Measurements from ENCODE around the gene C6orf136. TPM values are rescaled to one million over a fixed set of nuclear protein-coding genes. Genes with fewer than 3 reads are reported as not detected.

The C6orf136 gene
- total and polyA plus RNA-seq, 9 donors: 5.8 to 16.5 (median 12.4) TPM

GRCh38 chr6:30610065-30610464 is 36.9 kb upstream of the C6orf136 start:
- peaks cover 16% of the 10 kb centered on the region for H3K4me1 ChIP-seq (ENCODE audit: control insufficient read depth, insufficient read depth, low read length)
- no peak overlapping the region for H3K27ac ChIP-seq (ENCODE audit: low read length)

DNA sequence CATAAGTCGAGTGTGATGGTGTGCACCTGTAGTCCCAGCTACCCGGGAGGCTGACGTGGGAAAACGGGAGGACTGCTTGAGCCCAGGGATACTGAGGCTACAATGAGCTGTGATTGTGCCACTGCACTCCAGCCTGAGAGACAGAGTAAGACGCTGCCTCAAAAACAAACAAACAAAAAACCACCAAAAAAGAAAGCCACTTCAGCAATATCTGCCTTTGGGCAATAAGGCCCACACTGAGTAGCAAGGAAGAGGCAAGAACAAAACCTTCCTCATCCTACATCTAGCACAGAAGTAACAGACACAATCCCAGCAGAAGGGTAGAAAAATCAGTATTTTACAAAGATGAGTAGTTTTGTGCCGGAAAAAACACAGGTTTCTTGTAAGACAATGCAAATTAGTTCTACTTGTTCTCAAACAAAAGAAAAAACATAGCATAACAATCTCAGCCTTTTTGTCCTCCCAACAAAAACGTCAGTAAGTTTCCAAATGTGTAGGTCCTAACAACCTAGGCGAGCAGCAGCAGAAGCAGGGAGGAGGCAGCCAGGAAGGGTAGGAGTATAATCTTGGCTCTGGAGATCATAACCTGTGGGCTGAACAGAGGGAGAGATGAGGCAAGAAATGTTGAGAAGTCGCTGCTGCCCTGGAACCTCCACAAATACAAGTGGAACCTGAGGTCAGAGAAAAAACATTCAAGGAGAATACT is 35.6 kb upstream of the C6orf136 start:
- no peaks in the 10 kb centered on the region for H3K9me3 ChIP-seq (replicated peaks; ENCODE audit: control insufficient read depth, low read depth, low read length)
- WGBS (ENCODE audit: insufficient coverage): 76% methylated on average over 4 of the region's 9 CpGs
- H3K4me3 ChIP-seq (ENCODE audit: low read length): no peak overlapping the region
- peaks cover 43% of the 10 kb centered on the region for H3K36me3 ChIP-seq (ENCODE audit: control insufficient read depth, insufficient read depth, low read length)
- no peak for DNase-seq
- no peaks in the 10 kb centered on the region for H3K27me3 ChIP-seq (ENCODE audit: control insufficient read depth, insufficient read depth, low read length)
- H3K4me1 ChIP-seq (ENCODE audit: control insufficient read depth, insufficient read depth, low read length): peaks cover 16% of the 10 kb centered on the region
- H3K27ac ChIP-seq (ENCODE audit: low read length): no peak overlapping the region

More at GRCh38 chr6:30610065-30610464, 36.9 kb upstream of the C6orf136 start:
- H3K36me3 ChIP-seq (ENCODE audit: control insufficient read depth, insufficient read depth, low read length): peaks cover 49% of the 10 kb centered on the region
- H3K9me3 ChIP-seq (replicated peaks; ENCODE audit: control insufficient read depth, low read depth, low read length): no peaks in the 10 kb centered on the region
- no peak for DNase-seq
- 89% methylated on average over 2 of the region's 4 CpGs for WGBS (ENCODE audit: insufficient coverage)
- H3K4me3 ChIP-seq (ENCODE audit: low read length): no peak overlapping the region
- H3K27me3 ChIP-seq (ENCODE audit: control insufficient read depth, insufficient read depth, low read length): no peaks in the 10 kb centered on the region

- DNase-seq: no peak
- H3K27ac ChIP-seq (ENCODE audit: low read length): no peak overlapping the region
- H3K36me3 ChIP-seq (ENCODE audit: control insufficient read depth, insufficient read depth, low read length): peaks cover 44% of the 10 kb centered on the region
- no peak overlapping the region for H3K4me3 ChIP-seq (ENCODE audit: low read length)
- H3K27me3 ChIP-seq (ENCODE audit: control insufficient read depth, insufficient read depth, low read length): no peaks in the 10 kb centered on the region
- H3K4me1 ChIP-seq (ENCODE audit: control insufficient read depth, insufficient read depth, low read length): peaks cover 16% of the 10 kb centered on the region
- WGBS (ENCODE audit: insufficient coverage): no CpG with 5 or more reads among the region's 2 CpGs
- H3K9me3 ChIP-seq (replicated peaks; ENCODE audit: control insufficient read depth, low read depth, low read length): no peaks in the 10 kb centered on the region
Measured at GRCh38 chr6:30611856-30612194, 35.1 kb upstream of the C6orf136 start.

DNA sequence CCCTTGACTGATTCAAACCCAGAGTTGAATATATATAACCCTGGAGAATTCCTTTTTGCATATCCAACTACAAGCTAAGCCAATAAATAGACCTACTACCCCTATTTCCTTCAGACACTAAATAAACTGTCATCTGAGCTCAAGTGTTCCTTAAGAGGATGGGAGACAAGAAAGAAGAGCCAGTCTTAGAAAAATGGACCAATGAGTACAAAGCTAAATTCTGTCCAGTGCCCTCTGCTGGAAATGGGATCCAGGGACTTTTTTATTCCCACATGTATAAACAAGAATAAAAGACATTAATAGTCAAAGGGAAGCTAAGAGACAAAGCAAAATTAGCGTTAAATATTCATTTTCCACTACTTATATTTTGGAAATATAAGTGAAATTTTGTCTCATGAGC is 34.7 kb upstream of the C6orf136 start:
- Histone ChIP-seq H3K9me3 (replicated peaks; ENCODE audit: control insufficient read depth, low read depth, low read length) (no peaks in the 10 kb centered on the region), H3K4me1 (ENCODE audit: control insufficient read depth, insufficient read depth, low read length) (peaks cover 16% of the 10 kb centered on the region), H3K4me3 (ENCODE audit: low read length) (no peak overlapping the region), H3K36me3 (ENCODE audit: control insufficient read depth, insufficient read depth, low read length) (peaks cover 46% of the 10 kb centered on the region), H3K27ac (ENCODE audit: low read length) (no peak overlapping the region), H3K27me3 (ENCODE audit: control insufficient read depth, insufficient read depth, low read length) (no peaks in the 10 kb centered on the region)
- no peak for DNase-seq
- no CpG with 5 or more reads among the region's 1 CpG for WGBS (ENCODE audit: insufficient coverage)

GRCh38 chr6:30612687-30613248 is 34.2 kb upstream of the C6orf136 start:
- H3K36me3 ChIP-seq (ENCODE audit: control insufficient read depth, insufficient read depth, low read length): peaks cover 43% of the 10 kb centered on the region
- H3K4me3 ChIP-seq (ENCODE audit: low read length): no peak overlapping the region
- WGBS (ENCODE audit: insufficient coverage): 80% methylated on average over 1 of the region's 6 CpGs
- no peak for DNase-seq
- H3K27me3 ChIP-seq (ENCODE audit: control insufficient read depth, insufficient read depth, low read length): no peaks in the 10 kb centered on the region
- no peaks in the 10 kb centered on the region for H3K9me3 ChIP-seq (replicated peaks; ENCODE audit: control insufficient read depth, low read depth, low read length)
- peak overlapping the region; percentile 15 for H3K27ac ChIP-seq (ENCODE audit: low read length)
- peaks cover 16% of the 10 kb centered on the region for H3K4me1 ChIP-seq (ENCODE audit: control insufficient read depth, insufficient read depth, low read length)

DNA sequence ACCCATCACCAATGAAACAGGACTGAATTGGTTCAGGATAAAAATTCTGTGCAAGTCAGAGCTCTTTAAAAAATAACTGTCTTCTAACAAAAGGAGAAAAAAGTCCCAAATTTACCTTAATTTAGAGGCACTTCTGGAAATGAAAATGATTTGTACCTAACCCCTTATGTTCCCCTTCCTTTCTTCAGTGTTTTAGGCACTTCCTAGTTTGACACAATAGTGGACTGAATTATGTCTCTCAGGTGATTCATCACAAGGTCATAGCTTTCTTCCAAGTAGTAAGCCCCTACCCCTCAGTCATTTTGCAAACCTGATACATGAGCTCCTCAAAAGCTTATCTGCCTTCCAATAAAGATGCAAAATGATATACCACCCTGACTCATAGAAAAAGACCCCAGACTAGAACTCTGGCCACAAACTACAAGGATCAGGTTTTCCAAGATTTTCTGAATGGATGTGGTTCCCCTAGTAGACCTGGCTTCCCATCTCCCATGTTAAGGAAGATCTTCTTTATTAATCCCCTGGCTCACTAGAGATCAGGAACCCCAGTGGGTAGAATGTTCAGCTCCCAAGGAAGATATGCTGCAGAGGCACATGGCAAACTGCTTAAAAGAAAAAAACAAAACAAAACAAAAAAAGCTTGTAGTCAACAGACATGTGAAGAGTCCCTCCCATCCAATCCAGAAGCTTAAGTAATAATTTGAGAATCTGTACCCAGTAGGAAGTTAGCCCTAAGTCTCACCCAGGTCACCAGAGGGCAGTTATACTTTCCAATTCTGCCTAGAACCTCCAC is 33.5 kb upstream of the C6orf136 start:
- Histone ChIP-seq H3K27me3 (ENCODE audit: control insufficient read depth, insufficient read depth, low read length) (no peaks in the 10 kb centered on the region), H3K9me3 (replicated peaks; ENCODE audit: control insufficient read depth, low read depth, low read length) (no peaks in the 10 kb centered on the region), H3K4me1 (ENCODE audit: control insufficient read depth, insufficient read depth, low read length) (peaks cover 20% of the 10 kb centered on the region), H3K27ac (ENCODE audit: low read length) (peak overlapping the region; percentile 100), H3K4me3 (ENCODE audit: low read length) (no peak overlapping the region), H3K36me3 (ENCODE audit: control insufficient read depth, insufficient read depth, low read length) (peaks cover 38% of the 10 kb centered on the region)
- no peak for DNase-seq

DNA sequence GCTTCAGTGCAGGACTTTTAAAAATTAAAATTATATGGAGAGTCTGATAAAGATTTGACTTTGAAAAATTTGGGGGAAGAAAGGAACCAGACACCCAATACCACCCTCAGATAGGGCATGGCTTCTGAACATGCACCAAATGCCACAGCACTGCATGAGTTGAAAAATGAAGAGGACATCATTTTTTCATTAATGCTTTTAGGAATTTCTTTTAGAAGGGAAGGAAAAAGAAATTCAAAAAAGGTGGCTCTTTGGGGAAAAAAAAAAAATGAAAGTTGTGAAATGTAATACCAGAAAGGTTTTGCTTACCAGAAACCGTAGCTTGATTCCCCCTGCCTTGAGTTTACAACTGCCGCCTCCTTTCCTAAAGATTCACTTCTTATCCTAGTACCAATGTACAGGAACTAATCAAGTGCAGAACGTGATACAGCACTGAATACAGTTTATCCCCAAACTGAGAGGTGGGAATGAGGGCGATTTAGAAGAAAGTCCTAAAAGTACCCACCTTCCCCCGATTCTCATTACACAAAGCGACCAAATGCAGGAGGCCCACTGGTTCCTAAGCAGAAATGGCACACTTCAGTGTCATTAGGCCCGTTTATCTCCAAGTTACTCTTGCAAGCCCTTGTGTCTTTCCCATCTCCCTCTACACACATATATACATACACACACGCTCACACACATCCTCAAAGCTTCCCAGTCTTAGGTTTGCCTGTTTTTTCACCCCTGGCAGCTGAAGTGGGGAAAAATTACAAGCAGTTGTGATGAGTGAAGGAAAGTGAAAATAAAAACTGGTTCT is 32.7 kb upstream of the C6orf136 start:
- peaks cover 30% of the 10 kb centered on the region for H3K36me3 ChIP-seq (ENCODE audit: control insufficient read depth, insufficient read depth, low read length)
- no peaks in the 10 kb centered on the region for H3K27me3 ChIP-seq (ENCODE audit: control insufficient read depth, insufficient read depth, low read length)
- H3K4me3 ChIP-seq (ENCODE audit: low read length): peak overlapping the region; percentile 98
- WGBS (ENCODE audit: insufficient coverage): 10% methylated on average over 3 of the region's 8 CpGs
- H3K9me3 ChIP-seq (replicated peaks; ENCODE audit: control insufficient read depth, low read depth, low read length): no peaks in the 10 kb centered on the region
- H3K27ac ChIP-seq (ENCODE audit: low read length): peak overlapping the region; percentile 100
- DNase-seq: no peak
- H3K4me1 ChIP-seq (ENCODE audit: control insufficient read depth, insufficient read depth, low read length): peaks cover 22% of the 10 kb centered on the region

- H3K27ac ChIP-seq (ENCODE audit: low read length): peak overlapping the region; percentile 100
- H3K4me1 ChIP-seq (ENCODE audit: control insufficient read depth, insufficient read depth, low read length): peaks cover 22% of the 10 kb centered on the region
- H3K9me3 ChIP-seq (replicated peaks; ENCODE audit: control insufficient read depth, low read depth, low read length): no peaks in the 10 kb centered on the region
- peak overlapping the region; percentile 98 for H3K4me3 ChIP-seq (ENCODE audit: low read length)
- WGBS (ENCODE audit: insufficient coverage): no CpG with 5 or more reads among the region's 6 CpGs
- H3K27me3 ChIP-seq (ENCODE audit: control insufficient read depth, insufficient read depth, low read length): no peaks in the 10 kb centered on the region
- peaks cover 30% of the 10 kb centered on the region for H3K36me3 ChIP-seq (ENCODE audit: control insufficient read depth, insufficient read depth, low read length)
- peak; percentile 100 for DNase-seq
Measured at GRCh38 chr6:30614843-30615218, 32.1 kb upstream of the C6orf136 start.

DNA sequence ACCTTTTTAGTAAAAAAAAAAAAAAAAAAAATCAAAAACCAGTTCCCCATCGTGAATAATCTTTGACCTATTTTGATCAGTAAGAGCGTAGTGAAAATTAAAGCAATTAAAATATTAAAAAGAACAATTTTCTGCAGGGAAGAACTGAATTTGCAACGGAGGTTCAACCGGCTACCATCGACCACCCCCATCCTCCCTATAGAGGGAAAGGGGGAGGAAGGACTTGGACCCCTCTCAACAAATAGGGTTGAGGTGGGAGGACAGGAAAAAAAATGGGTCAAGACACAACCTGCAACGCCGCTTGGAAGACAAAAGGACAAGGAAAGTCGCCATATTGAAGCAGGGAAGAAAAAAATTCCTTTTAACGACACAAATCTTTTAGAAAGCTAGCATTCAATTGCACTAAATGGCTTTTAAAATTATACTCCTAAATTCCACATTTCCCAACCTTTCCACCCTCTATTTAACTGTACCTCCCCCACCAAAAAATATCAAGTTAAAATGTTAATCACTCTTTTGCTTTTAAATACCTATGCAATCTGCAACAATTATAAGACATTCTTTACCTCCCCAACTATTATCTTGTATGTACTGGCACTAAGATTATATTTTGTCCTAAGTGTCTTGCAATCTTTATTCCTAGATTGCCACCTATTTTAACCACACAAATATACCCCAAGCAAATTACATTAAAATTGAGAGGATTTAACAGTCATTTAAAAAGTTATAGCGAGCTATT is 31.5 kb upstream of the C6orf136 start:
- Histone ChIP-seq H3K27me3 (ENCODE audit: control insufficient read depth, insufficient read depth, low read length) (no peaks in the 10 kb centered on the region), H3K4me1 (ENCODE audit: control insufficient read depth, insufficient read depth, low read length) (peaks cover 22% of the 10 kb centered on the region), H3K4me3 (ENCODE audit: low read length) (peak overlapping the region; percentile 98), H3K36me3 (ENCODE audit: control insufficient read depth, insufficient read depth, low read length) (peaks cover 29% of the 10 kb centered on the region), H3K9me3 (replicated peaks; ENCODE audit: control insufficient read depth, low read depth, low read length) (no peaks in the 10 kb centered on the region), H3K27ac (ENCODE audit: low read length) (peak overlapping the region; percentile 100)
- no CpG with 5 or more reads among the region's 10 CpGs for WGBS (ENCODE audit: insufficient coverage)
- DNase-seq: peak; percentile 97
